Neutrophil (primary cell): ENCODE results near the gene NTN3.

Experiments
- H3K27ac ChIP-seq: fragments of 200-600 bp; sonication (generic); 2 replicates; pipeline ENCODE4 v1.5.1; 2016; ENCODE audit warnings: mild to moderate bottlenecking, moderate library complexity
- H3K27me3 ChIP-seq: fragments of 200-600 bp; sonication (generic); 2 replicates; pipeline ENCODE4 v1.6.0; 2016; ENCODE audit warnings: mild to moderate bottlenecking
- H3K36me3 ChIP-seq: fragments of 200-600 bp; sonication (generic); 2 replicates; pipeline ENCODE4 v1.5.1; 2017
- H3K4me1 ChIP-seq, 2 experiments: fragments of 200-600 bp in 1 of 2; sonication (generic) in 1 of 2; 1 replicate in 1 of 2; 2 replicates in 1 of 2; pipeline versions ENCODE4 v1.5.1 to v1.6.1; 2013 to 2016; ENCODE audit warnings: low read depth in 1 of 2, low read length in 1 of 2, mild to moderate bottlenecking in 1 of 2, moderate library complexity in 1 of 2; ENCODE audit not compliant: control insufficient read depth in 1 of 2, insufficient read depth in 1 of 2
- H3K4me3 ChIP-seq, 2 experiments: fragments of 200-600 bp in 1 of 2; sonication (generic) in 1 of 2; 1 replicate in 1 of 2; 2 replicates in 1 of 2; pipeline ENCODE4 v1.5.1; 2013 to 2016; ENCODE audit warnings: low read depth in 1 of 2, low read length in 1 of 2, mild to moderate bottlenecking in 1 of 2, moderate library complexity in 1 of 2
- H3K9me3 ChIP-seq: fragments of 200-600 bp; sonication (generic); 2 replicates; pipeline ENCODE4 v1.5.1; 2016
- TF ChIP-seq, protein P1 (sequence below): fragments of 200-600 bp; sonication (generic); IDR thresholded peaks from 2 replicates; pipeline ENCODE4 v1.5.1; 2016; ENCODE audit warnings: antibody characterized with exemption

NTN3 gene

DNA sequence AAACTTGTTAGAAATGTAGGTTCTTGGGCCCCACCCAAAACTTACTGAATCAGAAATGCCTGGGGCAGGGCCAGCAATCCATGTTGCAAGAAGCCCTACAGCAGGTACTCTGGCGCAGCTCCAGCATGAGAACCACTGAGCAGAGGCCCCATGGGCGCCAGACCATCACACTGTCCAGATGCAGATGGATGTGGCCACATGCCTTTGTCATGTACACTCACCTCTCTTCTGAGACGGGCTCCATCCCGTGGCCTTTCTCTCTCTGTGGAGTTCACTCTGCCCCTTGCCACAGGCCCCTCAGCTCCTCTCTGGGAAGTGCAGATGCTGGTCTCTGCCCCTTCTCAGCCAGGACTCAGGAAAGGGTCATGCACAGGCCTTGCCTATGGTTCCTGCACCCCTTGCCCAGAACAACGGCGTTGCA lies 44.1 kb upstream of the NTN3 start:
- Histone ChIP-seq H3K9me3 (no peaks in the 10 kb centered on the region), H3K27me3 (peaks cover 10% of the 10 kb centered on the region), H3K27ac (no peak overlapping the region), H3K4me3 (no peak overlapping the region), H3K36me3 (no peaks in the 10 kb centered on the region), H3K4me1 (peaks cover 19 to 23% of the 10 kb centered on the region in 2 experiments)
- TF ChIP-seq, protein P1, sequence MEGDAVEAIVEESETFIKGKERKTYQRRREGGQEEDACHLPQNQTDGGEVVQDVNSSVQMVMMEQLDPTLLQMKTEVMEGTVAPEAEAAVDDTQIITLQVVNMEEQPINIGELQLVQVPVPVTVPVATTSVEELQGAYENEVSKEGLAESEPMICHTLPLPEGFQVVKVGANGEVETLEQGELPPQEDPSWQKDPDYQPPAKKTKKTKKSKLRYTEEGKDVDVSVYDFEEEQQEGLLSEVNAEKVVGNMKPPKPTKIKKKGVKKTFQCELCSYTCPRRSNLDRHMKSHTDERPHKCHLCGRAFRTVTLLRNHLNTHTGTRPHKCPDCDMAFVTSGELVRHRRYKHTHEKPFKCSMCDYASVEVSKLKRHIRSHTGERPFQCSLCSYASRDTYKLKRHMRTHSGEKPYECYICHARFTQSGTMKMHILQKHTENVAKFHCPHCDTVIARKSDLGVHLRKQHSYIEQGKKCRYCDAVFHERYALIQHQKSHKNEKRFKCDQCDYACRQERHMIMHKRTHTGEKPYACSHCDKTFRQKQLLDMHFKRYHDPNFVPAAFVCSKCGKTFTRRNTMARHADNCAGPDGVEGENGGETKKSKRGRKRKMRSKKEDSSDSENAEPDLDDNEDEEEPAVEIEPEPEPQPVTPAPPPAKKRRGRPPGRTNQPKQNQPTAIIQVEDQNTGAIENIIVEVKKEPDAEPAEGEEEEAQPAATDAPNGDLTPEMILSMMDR = no peak

DNA sequence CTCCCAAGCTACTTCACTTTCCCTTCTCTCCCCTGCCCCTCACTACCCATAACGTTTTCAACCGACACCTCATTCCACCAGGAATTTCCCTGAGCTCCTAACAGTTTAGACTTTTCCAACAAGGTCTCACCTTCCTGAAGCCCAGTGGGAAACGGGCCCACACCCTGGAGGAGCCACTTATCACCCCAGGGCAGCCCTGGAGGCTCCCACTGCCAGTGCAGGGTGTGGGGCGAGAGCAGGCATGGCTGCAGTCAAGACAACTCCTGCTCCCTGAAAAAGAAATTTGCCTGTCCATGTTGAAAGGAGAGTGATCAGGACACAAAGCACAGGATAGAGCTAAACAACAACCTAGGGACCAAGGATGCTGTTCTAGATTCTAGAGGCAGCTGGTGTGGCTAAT lies 43.6 kb upstream of the NTN3 start:
- H3K27ac ChIP-seq = no peak overlapping the region
- TF ChIP-seq, protein P1 = no peak
- H3K36me3 ChIP-seq = no peaks in the 10 kb centered on the region
- H3K9me3 ChIP-seq = no peaks in the 10 kb centered on the region
- peaks cover 19 to 23% of the 10 kb centered on the region in 2 experiments for H3K4me1 ChIP-seq
- H3K27me3 ChIP-seq = peaks cover 10% of the 10 kb centered on the region
- no peak overlapping the region for H3K4me3 ChIP-seq

DNA sequence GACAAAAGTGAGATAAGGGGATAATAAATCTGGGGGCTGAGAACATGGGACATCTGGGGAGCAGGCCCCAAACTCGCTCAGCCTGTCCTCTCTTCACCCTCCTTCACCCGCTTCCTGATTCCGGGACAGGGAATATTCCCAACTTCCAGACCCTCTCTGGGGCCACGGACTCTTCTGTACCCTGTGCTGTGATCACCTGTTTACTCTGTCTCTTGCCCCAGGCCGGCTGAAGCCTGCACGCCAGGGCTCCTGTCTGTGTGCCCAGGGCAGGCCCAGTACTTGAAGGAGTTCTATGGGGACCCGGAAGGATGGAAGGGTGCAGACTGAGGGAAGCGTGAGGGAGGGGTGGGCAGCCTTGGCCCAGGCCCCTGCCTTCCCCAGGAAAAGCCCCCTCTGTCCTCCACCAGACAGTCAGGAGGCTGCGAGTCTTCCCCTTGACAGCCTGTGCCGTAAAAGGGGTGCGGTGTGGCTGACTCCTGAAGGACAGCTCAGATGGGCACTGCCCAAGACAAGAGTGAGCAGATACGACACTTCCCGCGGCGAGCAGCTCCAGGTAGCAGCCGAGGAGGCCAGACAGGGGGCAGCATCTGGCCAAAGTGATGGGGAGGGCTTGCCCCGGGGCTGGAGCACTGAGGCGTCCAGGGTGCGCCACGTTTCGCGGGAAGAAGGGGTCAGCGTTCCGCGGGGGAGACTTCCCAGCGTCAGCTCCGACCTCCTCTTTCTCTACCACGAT lies 42.9 kb upstream of the NTN3 start:
- H3K36me3 ChIP-seq = peaks cover 5% of the 10 kb centered on the region
- peaks cover 19 to 23% of the 10 kb centered on the region in 2 experiments for H3K4me1 ChIP-seq
- H3K4me3 ChIP-seq = peak overlapping the region; percentile 95 to 99
- peak overlapping the region; percentile 47 for H3K27ac ChIP-seq
- no peaks in the 10 kb centered on the region for H3K9me3 ChIP-seq
- TF ChIP-seq, protein P1 = no peak
- H3K27me3 ChIP-seq = peaks cover 10% of the 10 kb centered on the region

DNA sequence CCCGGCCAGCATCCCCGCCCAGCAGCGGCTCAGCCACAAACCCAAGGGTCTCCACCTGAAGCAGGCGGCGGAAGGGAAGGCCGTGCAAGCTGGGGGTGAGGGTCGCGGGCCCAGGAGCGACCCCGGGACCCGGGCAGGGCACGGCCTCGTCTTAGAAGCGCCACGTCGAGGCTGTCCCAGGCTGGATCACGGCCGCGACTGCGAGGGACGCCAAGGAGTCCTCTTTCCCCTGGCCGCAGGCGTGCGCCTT lies 42.4 kb upstream of the NTN3 start:
- H3K36me3 ChIP-seq = peaks cover 5% of the 10 kb centered on the region
- TF ChIP-seq, protein P1 = no peak
- H3K9me3 ChIP-seq = no peaks in the 10 kb centered on the region
- peak overlapping the region; percentile 47 for H3K27ac ChIP-seq
- H3K27me3 ChIP-seq = peaks cover 10% of the 10 kb centered on the region
- H3K4me1 ChIP-seq = peaks cover 19 to 23% of the 10 kb centered on the region in 2 experiments
- peak overlapping the region; percentile 95 to 99 for H3K4me3 ChIP-seq

DNA sequence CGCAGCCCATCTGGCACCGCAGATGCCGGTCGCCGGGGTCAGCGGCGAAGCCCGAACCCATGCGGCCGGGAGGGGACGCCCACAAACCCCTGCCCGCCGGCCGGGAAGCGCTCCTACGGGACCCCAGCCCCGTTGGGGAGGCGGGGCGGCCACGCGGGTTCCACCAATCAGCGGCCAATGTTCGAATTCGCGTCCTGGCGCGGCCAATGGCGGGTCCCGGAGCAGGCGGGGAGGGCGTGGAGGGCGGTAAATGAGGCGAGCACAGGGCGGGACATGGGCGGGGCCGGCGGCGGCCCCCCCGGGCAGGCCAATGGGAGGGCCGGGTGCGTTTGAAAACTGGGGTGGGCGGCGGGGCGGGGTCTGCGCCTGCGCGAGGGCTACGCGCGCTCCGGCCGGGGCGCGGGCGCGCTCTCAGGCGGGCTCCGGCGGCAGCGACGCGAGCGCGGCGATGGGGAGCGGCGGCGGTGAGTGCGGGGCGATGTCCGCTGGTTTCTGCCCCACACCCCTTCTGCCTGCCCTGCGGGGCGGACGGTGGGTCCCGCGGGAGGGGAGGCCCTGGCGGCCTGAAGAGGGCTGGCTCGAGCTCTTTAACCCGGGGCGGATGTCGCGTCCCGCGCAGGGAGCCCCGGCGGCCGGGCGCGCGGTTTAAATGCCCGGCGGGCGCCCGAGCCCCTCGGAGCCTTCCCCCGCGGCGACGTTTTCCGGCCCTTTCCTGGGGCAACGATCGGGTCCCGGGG lies 41.9 kb upstream of the NTN3 start, which contains the start of gene CCNF:
Gene CCNF, plus strand, starts transcription at position 414 of the 737 bp plus-strand sequence. Its CDS starts 35 bp downstream, at position 449.
- H3K36me3 ChIP-seq = peaks cover 5% of the 10 kb centered on the region
- H3K27me3 ChIP-seq = peaks cover 10% of the 10 kb centered on the region
- H3K4me1 ChIP-seq = peaks cover 19 to 23% of the 10 kb centered on the region in 2 experiments
- TF ChIP-seq, protein P1 = peak; percentile 32
- no peaks in the 10 kb centered on the region for H3K9me3 ChIP-seq
- peak within 1 kb of the TSS; percentile 95 to 99 for H3K4me3 ChIP-seq
- H3K27ac ChIP-seq = peak within 1 kb of the TSS; percentile 47
